HUES64 (cell line): Measurements from ENCODE around the gene MAN2B2.

ENCODE experiments used
- H3K27ac ChIP-seq: 2 replicates; pipeline ENCODE4 v1.7.0; 2013; ENCODE audit warnings: low read depth, low read length, inconsistent platforms
- H3K27me3 ChIP-seq: 2 replicates; pipeline ENCODE4 v1.6.1; 2013; ENCODE audit warnings: mild to moderate bottlenecking, low read length; ENCODE audit not compliant: insufficient read depth
- H3K36me3 ChIP-seq: 2 replicates; pipeline ENCODE4 v1.6.1; 2013; ENCODE audit warnings: mild to moderate bottlenecking, low read length; ENCODE audit not compliant: insufficient read depth
- H3K4me1 ChIP-seq: 2 replicates; pipeline ENCODE4 v1.6.1; 2013; ENCODE audit warnings: mild to moderate bottlenecking, low read length, moderate library complexity; ENCODE audit not compliant: insufficient read depth
- H3K4me3 ChIP-seq: 2 replicates; pipeline ENCODE4 v1.5.1; 2013; ENCODE audit warnings: mild to moderate bottlenecking, low read length, moderate library complexity
- H3K9ac ChIP-seq: 2 replicates; pipeline ENCODE4 v1.6.1; 2013; ENCODE audit warnings: mild to moderate bottlenecking, low read depth, low read length
- H3K9me3 ChIP-seq: 2 replicates; pipeline ENCODE4 v1.6.1; 2013; ENCODE audit warnings: low read depth, low read length; ENCODE audit not compliant: insufficient read depth
- WGBS: fragments of 150-250, 120-280 bp; methylation state at CpG from one replicate; pipeline ENCODE4 v1.1.7; 2013; ENCODE audit warnings: missing lambda C conversion rate; 5-methylcytosine and 5-hydroxymethylcytosine counted together

The MAN2B2 gene

GRCh38 chr4:6534050-6534449 lies 40.9 kb upstream of the MAN2B2 start:
- Histone ChIP-seq H3K9ac (no peak overlapping the region), H3K4me3 (no peak overlapping the region), H3K4me1 (peaks cover 2% of the 10 kb centered on the region), H3K27me3 (no peaks in the 10 kb centered on the region), H3K36me3 (no peaks in the 10 kb centered on the region), H3K9me3 (no peaks in the 10 kb centered on the region), H3K27ac (no peak overlapping the region)
- WGBS: no CpG with 5 or more reads among the region's 1 CpG

- Histone ChIP-seq H3K27me3 (no peaks in the 10 kb centered on the region), H3K4me1 (no peaks in the 10 kb centered on the region), H3K9ac (no peak overlapping the region), H3K27ac (no peak overlapping the region), H3K36me3 (no peaks in the 10 kb centered on the region), H3K9me3 (no peaks in the 10 kb centered on the region), H3K4me3 (no peak overlapping the region)
- 91% methylated on average over 38 of the region's 38 CpGs for WGBS
Observed at GRCh38 chr4:6534618-6535328, 40.2 kb upstream of the MAN2B2 start.

DNA sequence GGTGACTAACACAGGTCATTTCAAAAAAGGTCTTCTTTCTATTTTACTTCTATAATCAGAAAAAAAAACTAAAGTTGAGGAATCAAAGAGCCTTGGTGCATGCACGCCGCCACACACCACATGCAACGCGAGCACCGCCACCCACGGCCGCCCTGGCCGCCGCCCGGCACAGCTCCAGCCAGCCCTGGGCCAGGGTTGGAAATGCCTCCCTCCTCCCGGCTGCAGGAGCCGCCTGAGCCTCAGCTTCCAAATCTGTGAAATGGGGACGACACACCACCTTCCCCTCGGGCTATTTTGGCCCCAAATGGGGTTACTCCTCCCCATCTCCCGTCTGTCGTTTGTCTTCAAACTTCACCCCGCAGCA lies 39.7 kb upstream of the MAN2B2 start:
- H3K27me3 ChIP-seq: no peaks in the 10 kb centered on the region
- H3K9ac ChIP-seq: no peak overlapping the region
- H3K4me3 ChIP-seq: no peak overlapping the region
- H3K9me3 ChIP-seq: no peaks in the 10 kb centered on the region
- H3K27ac ChIP-seq: no peak overlapping the region
- WGBS: 96% methylated on average over 17 of the region's 17 CpGs
- no peaks in the 10 kb centered on the region for H3K36me3 ChIP-seq
- H3K4me1 ChIP-seq: no peaks in the 10 kb centered on the region

DNA sequence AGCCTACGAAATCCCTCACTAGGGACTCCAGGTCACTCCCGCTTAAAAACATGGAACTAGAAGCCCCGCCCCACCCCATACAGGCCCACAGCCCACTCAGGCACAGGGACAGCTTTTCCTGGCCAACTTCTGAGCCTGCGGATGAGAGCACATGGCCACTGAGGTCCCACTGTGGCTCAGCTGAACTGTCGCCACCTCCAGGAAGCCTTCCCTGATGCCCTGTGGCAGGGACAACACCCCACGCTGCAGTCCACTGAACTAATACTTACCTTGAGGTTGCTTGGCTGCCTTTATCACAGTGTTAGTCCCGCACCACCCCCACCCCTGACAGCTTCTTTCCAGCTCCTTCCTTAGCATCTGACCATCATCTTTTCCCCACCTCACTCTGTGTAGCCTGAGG lies 39.3 kb upstream of the MAN2B2 start:
- H3K4me3 ChIP-seq: no peak overlapping the region

GRCh38 chr4:6538111-6538510 lies 36.9 kb upstream of the MAN2B2 start:
- Histone ChIP-seq H3K27me3 (no peaks in the 10 kb centered on the region), H3K27ac (no peak overlapping the region), H3K4me1 (no peaks in the 10 kb centered on the region), H3K9ac (no peak overlapping the region), H3K9me3 (no peaks in the 10 kb centered on the region), H3K36me3 (no peaks in the 10 kb centered on the region), H3K4me3 (no peak overlapping the region)
- WGBS: 87% methylated on average over 15 of the region's 15 CpGs

More for the DNA sequence above, 39.3 kb upstream of the MAN2B2 start:
- Histone ChIP-seq H3K27ac (no peak overlapping the region), H3K36me3 (no peaks in the 10 kb centered on the region), H3K9ac (no peak overlapping the region), H3K27me3 (no peaks in the 10 kb centered on the region), H3K4me1 (no peaks in the 10 kb centered on the region), H3K9me3 (no peaks in the 10 kb centered on the region)
- WGBS: 92% methylated on average over 7 of the region's 7 CpGs

DNA sequence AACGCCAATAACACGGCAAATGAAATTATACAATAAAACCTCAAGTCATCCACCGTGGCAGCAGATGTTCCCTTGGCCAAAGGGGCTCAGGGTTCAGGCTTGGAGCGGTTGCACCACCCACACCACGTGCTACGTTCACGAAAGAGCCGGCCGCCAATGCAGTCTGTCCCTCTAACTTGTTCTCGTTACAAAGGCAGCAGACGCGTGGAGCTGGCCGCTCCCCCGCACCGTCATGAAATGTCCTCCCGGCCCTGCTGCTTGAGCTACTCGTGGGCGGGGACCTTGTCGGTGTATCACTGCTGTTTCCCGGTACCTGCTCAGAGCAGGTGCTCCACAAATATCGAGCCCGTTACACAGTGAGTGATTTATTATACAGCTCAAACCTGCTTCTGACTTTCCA lies 36.4 kb upstream of the MAN2B2 start:
- H3K9me3 ChIP-seq: no peaks in the 10 kb centered on the region
- 72% methylated on average over 22 of the region's 22 CpGs for WGBS

GRCh38 chr4:6539009-6539764 lies 35.8 kb upstream of the MAN2B2 start:
- Histone ChIP-seq H3K4me1 (no peaks in the 10 kb centered on the region), H3K4me3 (no peak overlapping the region), H3K9ac (no peak overlapping the region), H3K27ac (no peak overlapping the region), H3K27me3 (no peaks in the 10 kb centered on the region), H3K9me3 (no peaks in the 10 kb centered on the region), H3K36me3 (no peaks in the 10 kb centered on the region)
- 88% methylated on average over 11 of the region's 13 CpGs for WGBS

More for the DNA sequence above, 36.4 kb upstream of the MAN2B2 start:
- Histone ChIP-seq H3K4me3 (no peak overlapping the region), H3K9ac (no peak overlapping the region), H3K4me1 (no peaks in the 10 kb centered on the region), H3K27ac (no peak overlapping the region), H3K36me3 (no peaks in the 10 kb centered on the region), H3K27me3 (no peaks in the 10 kb centered on the region)

DNA sequence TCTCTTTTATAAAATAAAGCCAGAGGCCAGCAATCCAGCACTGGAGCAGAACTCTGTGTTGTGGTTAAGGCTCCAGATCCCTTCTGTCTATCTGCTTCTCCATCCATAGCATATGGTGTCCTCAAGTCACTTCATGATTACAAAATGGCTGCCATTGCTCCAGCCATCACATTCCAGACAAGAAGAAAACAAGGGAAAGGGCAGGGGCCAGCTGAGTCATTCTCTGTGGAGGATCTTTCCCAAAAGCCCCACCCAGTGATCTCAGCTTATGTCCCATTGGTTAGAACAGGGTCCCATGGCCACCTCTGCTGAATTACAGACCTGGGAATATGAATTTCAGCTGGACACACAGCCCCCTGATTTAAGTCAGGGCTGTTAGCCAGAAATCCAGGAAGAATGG lies 34.1 kb upstream of the MAN2B2 start:
- H3K27ac ChIP-seq: no peak overlapping the region
- H3K9ac ChIP-seq: no peak overlapping the region
- H3K27me3 ChIP-seq: no peaks in the 10 kb centered on the region
- H3K4me3 ChIP-seq: no peak overlapping the region
- H3K4me1 ChIP-seq: no peaks in the 10 kb centered on the region
- H3K36me3 ChIP-seq: no peaks in the 10 kb centered on the region
- no peaks in the 10 kb centered on the region for H3K9me3 ChIP-seq

DNA sequence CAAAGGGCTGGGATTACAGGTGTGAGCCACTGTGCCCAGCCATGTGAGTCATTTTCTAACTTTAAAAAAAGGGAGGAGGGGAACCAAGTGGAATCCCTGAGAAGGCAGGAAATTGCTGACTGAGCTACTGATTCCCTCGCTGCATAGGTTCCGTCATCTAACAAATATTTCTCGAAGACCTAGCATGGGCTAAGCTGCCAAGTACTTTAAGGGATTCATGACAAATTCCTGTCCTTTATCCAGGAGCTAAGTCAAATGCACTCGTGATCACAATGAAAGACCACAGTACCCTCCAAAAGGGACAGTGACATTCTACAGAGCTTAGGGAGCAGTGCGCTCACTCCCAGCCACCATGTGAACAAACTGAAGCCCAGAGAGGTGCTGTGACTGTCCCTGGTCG lies 33.2 kb upstream of the MAN2B2 start:
- no peaks in the 10 kb centered on the region for H3K9me3 ChIP-seq
- 68% methylated on average over 6 of the region's 6 CpGs for WGBS
- H3K27ac ChIP-seq: no peak overlapping the region
- no peak overlapping the region for H3K4me3 ChIP-seq
- no peaks in the 10 kb centered on the region for H3K36me3 ChIP-seq
- H3K27me3 ChIP-seq: no peaks in the 10 kb centered on the region
- H3K4me1 ChIP-seq: no peaks in the 10 kb centered on the region
- H3K9ac ChIP-seq: no peak overlapping the region

- Histone ChIP-seq H3K9ac (no peak overlapping the region), H3K4me1 (no peaks in the 10 kb centered on the region), H3K9me3 (no peaks in the 10 kb centered on the region), H3K27ac (no peak overlapping the region), H3K4me3 (no peak overlapping the region), H3K27me3 (no peaks in the 10 kb centered on the region), H3K36me3 (no peaks in the 10 kb centered on the region)
- 89% methylated on average over 12 of the region's 12 CpGs for WGBS
Observed at GRCh38 chr4:6542951-6543350, 32.0 kb upstream of the MAN2B2 start.

- H3K27me3 ChIP-seq: no peaks in the 10 kb centered on the region
- no peaks in the 10 kb centered on the region for H3K36me3 ChIP-seq
- H3K4me1 ChIP-seq: no peaks in the 10 kb centered on the region
- WGBS: 95% methylated on average over 3 of the region's 4 CpGs
- no peak overlapping the region for H3K9ac ChIP-seq
- no peaks in the 10 kb centered on the region for H3K9me3 ChIP-seq
- no peak overlapping the region for H3K4me3 ChIP-seq
- H3K27ac ChIP-seq: no peak overlapping the region
Observed at GRCh38 chr4:6546091-6546490, 28.9 kb upstream of the MAN2B2 start.
